HG02870 (cell line): ENCODE measurements around the gene GSTM4.
"Not testable (repeated sequence)": the region's sequence is repeated elsewhere in the genome, so short reads cannot be mapped to it uniquely, and the experiment has no call there.

Source experiments
- ATAC-seq: cut with Tn5 transposase; IDR thresholded peaks from one replicate; pipeline ENCODE4 v1.9.1; 2021; ENCODE audit warnings: mild to moderate bottlenecking, moderate library complexity; ENCODE audit not compliant: unreplicated experiment

GSTM4 gene

DNA sequence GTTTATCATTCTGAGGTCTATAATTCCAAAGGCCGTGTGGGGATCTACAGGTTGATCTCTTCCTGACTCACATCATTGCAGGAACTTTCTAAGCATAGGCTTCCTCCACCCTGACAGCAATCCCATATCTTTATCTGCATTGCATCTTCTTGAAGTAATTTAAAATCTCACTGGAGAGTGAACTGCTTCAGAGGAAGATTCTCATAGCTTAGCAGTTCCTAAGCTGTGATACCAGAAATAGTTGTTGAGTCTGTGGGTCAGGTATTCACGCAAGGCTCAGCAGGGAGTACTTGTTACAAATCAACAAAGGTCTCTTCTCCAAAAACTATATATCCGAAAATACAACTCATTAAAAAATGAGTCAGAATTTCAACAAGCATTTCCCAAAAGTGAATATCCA is 39.2 kb downstream of the GSTM4 start:
- ATAC-seq = not testable (repeated sequence)

DNA sequence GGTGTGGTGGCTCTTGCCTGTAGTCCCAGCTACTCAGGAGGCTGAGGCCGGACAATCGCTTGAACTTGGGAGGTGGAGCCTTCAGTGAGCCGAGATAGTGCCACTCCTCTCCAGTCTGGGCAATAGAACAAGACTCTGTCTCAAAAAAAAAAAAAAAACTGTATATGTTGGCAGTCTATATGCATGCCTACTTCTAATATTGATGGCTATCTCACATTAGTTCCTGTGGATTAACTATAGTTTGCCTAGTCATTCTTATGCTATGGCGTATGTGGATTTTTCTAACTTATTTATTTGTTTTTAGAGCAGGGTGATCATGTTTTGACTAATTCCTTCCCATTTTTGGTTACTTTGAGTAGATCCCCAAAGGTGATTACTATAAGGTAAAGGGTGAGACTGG is 41.2 kb downstream of the GSTM4 start:
- no peak for ATAC-seq

DNA sequence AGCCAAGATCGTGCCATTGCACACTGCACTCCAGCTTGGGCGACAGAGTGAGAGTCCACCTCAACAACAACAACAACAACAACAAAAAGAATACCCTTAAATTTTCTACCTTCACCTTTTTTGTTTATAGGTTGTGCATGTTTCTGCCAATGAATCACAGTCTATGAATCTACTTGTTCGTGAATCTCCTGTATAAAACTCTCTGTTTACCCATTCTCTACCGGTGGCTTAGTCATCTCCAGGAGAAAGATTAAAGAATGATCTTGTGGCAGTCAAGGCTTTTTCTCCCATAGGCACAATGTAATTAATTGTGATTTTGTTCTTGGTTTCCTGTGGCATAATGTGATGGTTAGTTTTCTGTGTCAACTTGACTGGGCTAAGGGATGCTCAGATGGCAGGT is 42.0 kb downstream of the GSTM4 start:
- ATAC-seq = not testable (repeated sequence)

DNA sequence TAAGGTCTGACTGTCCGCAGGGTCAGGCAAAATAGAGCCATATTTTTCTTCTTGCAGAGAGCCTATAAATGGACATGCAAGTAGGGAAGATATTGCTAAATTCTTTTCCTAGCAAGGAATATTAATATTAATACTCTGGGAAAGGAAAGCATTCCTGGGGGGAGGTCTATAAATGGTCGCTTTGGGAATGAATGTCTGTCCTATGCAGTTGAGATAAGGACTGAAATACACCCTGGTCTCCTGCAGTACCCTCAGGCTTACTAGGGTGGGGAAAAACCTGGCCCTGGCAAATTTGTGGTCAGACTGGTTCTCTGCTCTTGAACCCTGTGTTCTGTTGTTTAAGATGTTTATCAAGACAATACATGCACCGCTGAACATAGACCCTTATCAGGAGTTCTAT is 47.0 kb downstream of the GSTM4 start:
- not testable (repeated sequence) for ATAC-seq

DNA sequence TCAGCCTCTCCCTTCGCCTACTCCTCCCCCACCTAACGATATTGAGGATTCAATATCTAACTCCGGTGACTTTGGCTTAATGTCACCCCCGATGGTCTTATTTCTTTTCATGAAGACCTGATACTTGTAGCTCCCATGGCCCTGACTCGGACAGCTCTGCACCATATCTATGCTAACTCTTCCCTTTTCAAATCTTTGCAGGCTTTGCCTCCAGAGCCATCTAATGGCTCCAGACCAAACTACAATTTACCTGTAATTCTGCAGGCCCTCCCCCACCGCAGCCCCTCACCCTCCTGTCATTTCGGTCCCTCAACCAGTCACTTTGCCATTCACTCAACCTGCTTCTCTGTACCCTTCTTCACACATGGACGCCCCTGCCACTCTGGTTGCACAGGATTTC is 48.3 kb downstream of the GSTM4 start:
- ATAC-seq = no peak

DNA sequence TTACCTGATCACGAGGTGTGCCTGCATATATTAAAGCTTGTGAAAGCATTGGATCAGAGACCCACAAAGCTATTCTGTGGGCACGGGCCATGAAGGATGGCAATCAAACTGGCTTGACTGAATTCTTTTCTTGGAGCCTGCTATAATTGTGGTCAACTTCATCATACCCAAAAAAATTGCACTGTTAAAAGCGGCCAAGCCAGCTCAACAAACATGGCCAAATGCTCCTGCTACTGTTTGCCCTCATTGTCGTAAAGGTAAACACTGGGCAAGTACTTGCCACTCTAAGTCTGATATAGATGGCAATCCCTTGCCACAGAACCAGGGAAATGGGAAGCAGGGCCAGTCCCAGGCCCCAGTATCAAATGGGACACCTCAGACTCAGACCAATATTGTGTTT is 49.5 kb downstream of the GSTM4 start:
- ATAC-seq = no peak

DNA sequence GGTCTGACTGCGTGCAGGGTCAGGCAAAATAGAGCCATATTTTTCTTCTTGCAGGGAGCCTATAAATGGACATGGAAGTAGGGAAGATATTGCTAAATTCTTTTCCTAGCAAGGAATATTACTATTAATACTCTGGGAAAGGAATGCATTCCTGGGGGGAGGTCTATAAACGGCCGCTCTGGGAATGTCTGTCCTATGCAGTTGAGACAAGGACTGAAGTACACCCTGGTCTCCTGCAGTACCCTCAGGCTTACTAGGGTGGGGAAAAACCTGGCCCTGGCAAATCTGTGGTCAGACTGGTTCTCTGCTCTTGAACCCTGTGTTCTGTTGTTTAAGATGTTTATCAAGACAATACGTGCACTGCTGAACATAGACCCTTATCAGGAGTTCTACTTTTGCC is 53.0 kb downstream of the GSTM4 start:
- not testable (repeated sequence) for ATAC-seq

DNA sequence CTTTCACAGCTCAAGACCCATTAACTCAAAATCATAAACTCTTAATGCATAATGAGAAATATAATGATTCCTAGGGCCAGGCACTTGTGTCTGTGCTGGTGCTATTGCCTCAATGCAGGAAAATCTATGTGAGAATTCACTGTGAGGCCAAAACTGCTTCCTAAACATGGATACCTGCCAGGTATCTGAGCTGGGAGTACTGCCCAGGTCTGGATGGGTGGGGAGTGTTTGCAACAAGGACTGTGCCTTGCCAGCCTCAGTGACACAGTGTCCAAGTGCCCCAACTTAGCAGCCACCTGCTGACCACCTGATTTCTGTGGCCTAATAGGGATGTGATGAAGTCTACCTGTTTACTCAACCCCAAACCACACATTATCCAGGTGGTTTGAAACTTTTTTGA is 53.9 kb downstream of the GSTM4 start:
- not testable (repeated sequence) for ATAC-seq
